PC-3 (cell line): ENCODE data around the gene UCP2. TPM values are rescaled to one million over a fixed set of nuclear protein-coding genes. Genes with fewer than 3 reads are reported as not detected.

Experiments used
- ATAC-seq: fragments of 200-7000 bp; cut with Tn5 transposase; 2 replicates; pipeline ENCODE4 v1.9.1; 2020; ENCODE audit warnings: mild to moderate bottlenecking, moderate library complexity
- BruUV-seq: library from RNA; stranded (reverse); fragments of 400-500 nt; replicated peaks from 2 replicates; lab custom pipeline; 2021; lab: Mats Ljungman, UMichigan
- CTCF ChIA-PET: fragments of 300-600 bp; sonication (Branson Sonifier 250); formaldehyde crosslinking; loops from one replicate; lab custom pipeline; 2022; ENCODE audit warnings: antibody characterized with exemption; lab: Charles Lee
- POLR2A ChIA-PET: fragments of 300-600 bp; sonication (Branson Sonifier 250); formaldehyde crosslinking; loops from one replicate; lab custom pipeline; 2022; ENCODE audit warnings: antibody characterized with exemption; ENCODE audit not compliant: unreplicated experiment; lab: Charles Lee
- DNase-seq: peaks from one replicate; pipeline ENCODE4 v3.0.0-alpha.2; 2015
- H2AFZ ChIP-seq: fragments of 300-600 bp; sonication (generic); 2 replicates; pipeline ENCODE4 v1.6.0; 2016; ENCODE audit warnings: antibody characterized with exemption, low read length
- H3F3A ChIP-seq: fragments of 300-600 bp; sonication (generic); one replicate; pipeline ENCODE4 v1.6.0; 2017; ENCODE audit warnings: antibody characterized with exemption, low read length, control low read depth, mild to moderate bottlenecking; ENCODE audit not compliant: unreplicated experiment
- H3K27ac ChIP-seq: fragments of 300-600 bp; sonication (generic); 2 replicates; pipeline ENCODE4 v1.5.1; 2016; ENCODE audit warnings: mild to moderate bottlenecking, low read length
- H3K27me3 ChIP-seq: fragments of 300-600 bp; sonication (generic); 2 replicates; pipeline ENCODE4 v1.6.1; 2016; ENCODE audit warnings: low read length, mixed read lengths
- H3K36me3 ChIP-seq: fragments of 300-600 bp; sonication (generic); 2 replicates; pipeline ENCODE4 v1.6.1; 2016; ENCODE audit warnings: low read depth, mixed run types, low read length, mixed read lengths
- H3K4me1 ChIP-seq: fragments of 300-600 bp; sonication (generic); 2 replicates; pipeline ENCODE4 v1.5.1; 2016; ENCODE audit warnings: low read length; ENCODE audit not compliant: insufficient read depth
- H3K4me2 ChIP-seq: fragments of 300-600 bp; sonication (generic); 2 replicates; pipeline ENCODE4 v1.6.0; 2016; ENCODE audit warnings: low read length
- H3K4me3 ChIP-seq: fragments of 300-600 bp; sonication (generic); 2 replicates; pipeline ENCODE4 v1.5.1; 2016; ENCODE audit warnings: mild to moderate bottlenecking, low read length, mixed read lengths
- H3K79me2 ChIP-seq: fragments of 300-600 bp; sonication (generic); 2 replicates; pipeline ENCODE4 v1.6.1; 2017; ENCODE audit warnings: low read length, mixed read lengths
- H3K9ac ChIP-seq: fragments of 300-600 bp; sonication (generic); 2 replicates; pipeline ENCODE4 v1.6.0; 2016; ENCODE audit warnings: mild to moderate bottlenecking, low read length
- H3K9me2 ChIP-seq: fragments of 300-600 bp; sonication (generic); replicated peaks from 2 replicates; pipeline ENCODE4 v1.6.1; 2016; ENCODE audit warnings: mixed run types, low read length, mixed read lengths
- H3K9me3 ChIP-seq: fragments of 300-600 bp; sonication (generic); 2 replicates; pipeline ENCODE4 v1.6.1; 2016; ENCODE audit warnings: low read length, mixed read lengths
- H4K20me1 ChIP-seq: fragments of 300-600 bp; sonication (generic); 2 replicates; pipeline ENCODE4 v1.6.1; 2016; ENCODE audit warnings: low read length, mixed read lengths
- EZH2 ChIP-seq: fragments of 300-600 bp; sonication (generic); IDR thresholded peaks from one replicate; pipeline ENCODE4 v1.6.1; 2017; ENCODE audit warnings: antibody characterized with exemption, mild to moderate bottlenecking, low read length; ENCODE audit not compliant: unreplicated experiment
- EZH2phosphoT487 ChIP-seq: fragments of 300-600 bp; sonication (generic); IDR thresholded peaks from 2 replicates; pipeline ENCODE4 v1.6.1; 2018; ENCODE audit warnings: mild to moderate bottlenecking, antibody characterized with exemption, low read length, borderline replicate concordance
- intact Hi-C: fragments of 100-400 bp; cut with micrococcal nuclease; formaldehyde crosslinking; loops from 2 replicates; pipeline ENCODE4 v1.9.0; 2023
- total RNA-seq: library from RNA; depleted of rRNA; stranded (reverse); fragments of >200 nt; gene quantifications from 2 replicates; pipeline ENCODE4 v1.2.3, GENCODE V29; 2014
- TF ChIP-seq, protein P1 (sequence below): fragments of 300-600 bp; sonication (generic); conservative IDR thresholded peaks from 2 replicates; pipeline ENCODE4 v1.5.1; 2017; ENCODE audit warnings: antibody characterized with exemption, low read depth, mild to moderate bottlenecking, low read length

Gene UCP2
- total RNA-seq, 1 experiment from 2014 or later: 6.4 TPM

DNA sequence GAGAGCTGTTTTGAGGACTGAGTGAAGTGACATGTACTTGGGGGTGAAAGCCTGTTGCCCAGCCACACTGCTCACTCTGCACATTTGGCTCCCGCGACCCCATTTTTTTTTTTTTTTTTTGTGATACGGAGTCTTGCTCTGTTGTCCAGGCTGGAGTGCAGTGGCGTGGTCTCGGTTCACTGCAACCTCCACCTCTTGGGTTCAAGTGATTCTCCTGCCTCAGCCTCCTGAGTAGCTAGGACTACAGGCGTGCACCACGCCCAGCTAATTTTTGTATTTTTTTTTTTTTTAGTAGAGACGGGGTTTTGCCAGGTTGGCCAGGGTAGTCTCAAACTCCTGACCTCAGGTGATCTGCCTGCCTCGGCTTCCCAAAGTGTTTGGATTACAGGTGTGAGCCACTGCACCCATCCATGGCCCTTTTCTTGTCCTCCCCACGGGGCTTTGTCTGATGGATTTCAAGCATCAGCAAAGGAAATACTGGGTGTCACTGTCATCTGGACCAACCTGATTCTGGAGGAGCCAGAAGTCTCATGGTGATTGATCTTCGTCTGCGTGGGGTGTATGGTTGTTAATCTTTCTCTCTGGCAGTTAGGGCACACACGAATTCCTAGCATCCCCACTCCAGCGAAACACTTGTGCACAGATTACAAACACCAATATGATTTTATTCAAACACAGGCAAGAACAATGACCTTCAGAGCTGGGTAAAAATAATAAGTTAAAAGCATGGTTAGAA, 29.6 kb upstream of the UCP2 start:
- ChIA-PET POLR2A (no interaction called here), CTCF (no interaction called here)
- Histone ChIP-seq H3K9me2 (no peaks in the 10 kb centered on the region), H3K4me2 (no peak overlapping the region), H3K27me3 (no peaks in the 10 kb centered on the region), H3K27ac (no peak overlapping the region), H3K9me3 (no peaks in the 10 kb centered on the region), H3K4me1 (no peaks in the 10 kb centered on the region), H3F3A (no peaks in the 10 kb centered on the region), H3K79me2 (no peaks in the 10 kb centered on the region), H3K9ac (no peak overlapping the region), H3K4me3 (no peak overlapping the region), H2AFZ (no peak overlapping the region), H4K20me1 (no peaks in the 10 kb centered on the region), H3K36me3 (peaks cover 7% of the 10 kb centered on the region; the same call in 1 of the 2 replicates)
- intact Hi-C loops: no loop called here
- BruUV-seq: no TSS peak
- TF ChIP-seq EZH2 (no peak), EZH2phosphoT487 (no peak)
- TF ChIP-seq, protein P1, sequence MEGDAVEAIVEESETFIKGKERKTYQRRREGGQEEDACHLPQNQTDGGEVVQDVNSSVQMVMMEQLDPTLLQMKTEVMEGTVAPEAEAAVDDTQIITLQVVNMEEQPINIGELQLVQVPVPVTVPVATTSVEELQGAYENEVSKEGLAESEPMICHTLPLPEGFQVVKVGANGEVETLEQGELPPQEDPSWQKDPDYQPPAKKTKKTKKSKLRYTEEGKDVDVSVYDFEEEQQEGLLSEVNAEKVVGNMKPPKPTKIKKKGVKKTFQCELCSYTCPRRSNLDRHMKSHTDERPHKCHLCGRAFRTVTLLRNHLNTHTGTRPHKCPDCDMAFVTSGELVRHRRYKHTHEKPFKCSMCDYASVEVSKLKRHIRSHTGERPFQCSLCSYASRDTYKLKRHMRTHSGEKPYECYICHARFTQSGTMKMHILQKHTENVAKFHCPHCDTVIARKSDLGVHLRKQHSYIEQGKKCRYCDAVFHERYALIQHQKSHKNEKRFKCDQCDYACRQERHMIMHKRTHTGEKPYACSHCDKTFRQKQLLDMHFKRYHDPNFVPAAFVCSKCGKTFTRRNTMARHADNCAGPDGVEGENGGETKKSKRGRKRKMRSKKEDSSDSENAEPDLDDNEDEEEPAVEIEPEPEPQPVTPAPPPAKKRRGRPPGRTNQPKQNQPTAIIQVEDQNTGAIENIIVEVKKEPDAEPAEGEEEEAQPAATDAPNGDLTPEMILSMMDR: no peak
- no peak for DNase-seq
- ATAC-seq: no peak

DNA sequence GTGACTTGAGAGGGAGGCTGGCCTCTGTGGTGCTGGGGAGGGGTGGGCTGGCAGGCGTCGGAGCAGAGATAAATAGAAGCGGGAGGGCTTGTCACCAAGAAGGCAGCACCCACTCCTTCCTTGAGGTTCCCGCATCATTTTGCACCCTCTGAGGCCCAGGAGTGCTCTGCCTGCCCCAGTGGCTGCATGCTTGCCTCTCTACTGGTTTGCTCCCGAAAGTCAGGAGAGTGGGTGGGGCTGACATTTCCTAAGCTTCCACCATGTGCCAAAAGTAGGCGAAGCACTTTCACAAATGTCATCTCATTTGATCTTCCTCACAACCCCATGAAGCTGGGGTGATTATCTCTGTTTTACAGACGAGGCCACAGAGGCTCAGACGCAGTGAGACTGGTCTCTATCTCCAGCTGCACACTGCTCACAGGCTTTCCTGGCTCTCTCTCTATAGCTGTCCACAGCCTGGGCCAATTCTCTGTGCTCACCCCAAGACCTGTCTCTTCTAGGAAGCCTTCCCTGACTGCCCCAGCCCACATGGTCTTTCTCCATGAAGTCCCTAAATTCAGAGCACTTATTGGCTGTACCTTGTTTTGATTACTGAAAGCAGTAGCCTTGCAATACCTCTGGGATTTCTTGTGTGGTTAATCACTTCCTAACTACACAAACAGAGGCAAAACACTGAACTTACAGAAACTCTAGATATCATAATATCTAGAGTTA, 28.9 kb upstream of the UCP2 start:
- ChIA-PET CTCF (no interaction called here), POLR2A (no interaction called here)
- intact Hi-C loops: no loop called here

More for the DNA sequence above, 28.9 kb upstream of the UCP2 start:
- Histone ChIP-seq H3K36me3 (0 out of 2 replicates have a peak, but pooled peaks cover under 1% of the 10 kb centered on the region), H3K9me2 (no peaks in the 10 kb centered on the region), H3K79me2 (no peaks in the 10 kb centered on the region), H3K4me2 (no peak overlapping the region), H3F3A (no peaks in the 10 kb centered on the region), H3K4me1 (no peaks in the 10 kb centered on the region), H2AFZ (no peak overlapping the region), H3K9ac (no peak overlapping the region), H4K20me1 (no peaks in the 10 kb centered on the region), H3K27ac (no peak overlapping the region), H3K9me3 (no peaks in the 10 kb centered on the region), H3K27me3 (no peaks in the 10 kb centered on the region), H3K4me3 (no peak overlapping the region)
- TF ChIP-seq, protein P1: no peak
- TF ChIP-seq EZH2phosphoT487 (no peak), EZH2 (no peak)
- ATAC-seq (no peak), DNase-seq (no peak)
- BruUV-seq: no TSS peak
